ENCODE data around the gene GSTA2. TPM values are rescaled to one million over a fixed set of nuclear protein-coding genes. Genes with fewer than 3 reads are reported as not detected.
A peak's percentile ranks its signal among the peaks of the same experiment; 100 is the strongest.

GSTA2 gene
- total and polyA plus RNA-seq, 2 of the 13 experiments (the other 11 are each of a cell fraction or from before 2014, with no cell fraction given), result 0.75 to 13.7 TPM

- TF ChIP-seq ZNF570 (CRISPR knock-in tag; IDR thresholded peaks at IDR 0.05; ENCODE audit: borderline replicate concordance) (peak; percentile 32; the same call in 1 of the 2 replicates), ZNF441 (CRISPR knock-in tag; IDR thresholded peaks at IDR 0.05; ENCODE audit: borderline replicate concordance) (no peak), NFYB (CRISPR knock-in tag; IDR thresholded peaks at IDR 0.05) (no peak), ZHX1 (CRISPR knock-in tag; IDR thresholded peaks at IDR 0.05; ENCODE audit: low read depth) (peak; percentile 72; the same call in 1 of the 2 replicates), TCF12 (IDR thresholded peaks at IDR 0.05) (no peak), TCF12 (CRISPR knock-in tag; IDR thresholded peaks at IDR 0.05) (0 out of 2 replicates have a peak, but pooled peaks have one; percentile 14), NR3C1 (CRISPR knock-in tag; IDR thresholded peaks at IDR 0.05) (no peak), ZNF383 (CRISPR knock-in tag; IDR thresholded peaks at IDR 0.05; ENCODE audit: borderline replicate concordance) (no peak), ZBTB21 (CRISPR knock-in tag; IDR thresholded peaks at IDR 0.05) (no peak), ZSCAN9 (CRISPR knock-in tag; IDR thresholded peaks at IDR 0.05; ENCODE audit: borderline replicate concordance) (no peak; the same call in 1 of the 2 replicates), RERE (CRISPR knock-in tag; IDR thresholded peaks at IDR 0.05; ENCODE audit: low read depth) (no peak), ZNF766 (CRISPR knock-in tag; IDR thresholded peaks at IDR 0.05; ENCODE audit: borderline replicate concordance) (no peak), CBFB (CRISPR knock-in tag; IDR thresholded peaks at IDR 0.05) (no peak), HOXA3 (CRISPR knock-in tag; IDR thresholded peaks at IDR 0.05) (peak; percentile 63), SALL2 (CRISPR knock-in tag; IDR thresholded peaks at IDR 0.05) (no peak; the same call in 1 of the 2 replicates), ZNF556 (CRISPR knock-in tag; IDR thresholded peaks at IDR 0.05; ENCODE audit: borderline replicate concordance) (peak; percentile 76; the same call in 1 of the 2 replicates), IRF2 (CRISPR knock-in tag; IDR thresholded peaks at IDR 0.05) (peak; percentile 78; the same call in 1 of the 2 replicates), PBX2 (CRISPR knock-in tag; IDR thresholded peaks at IDR 0.05) (no peak)
- TF ChIP-seq, protein P1, sequence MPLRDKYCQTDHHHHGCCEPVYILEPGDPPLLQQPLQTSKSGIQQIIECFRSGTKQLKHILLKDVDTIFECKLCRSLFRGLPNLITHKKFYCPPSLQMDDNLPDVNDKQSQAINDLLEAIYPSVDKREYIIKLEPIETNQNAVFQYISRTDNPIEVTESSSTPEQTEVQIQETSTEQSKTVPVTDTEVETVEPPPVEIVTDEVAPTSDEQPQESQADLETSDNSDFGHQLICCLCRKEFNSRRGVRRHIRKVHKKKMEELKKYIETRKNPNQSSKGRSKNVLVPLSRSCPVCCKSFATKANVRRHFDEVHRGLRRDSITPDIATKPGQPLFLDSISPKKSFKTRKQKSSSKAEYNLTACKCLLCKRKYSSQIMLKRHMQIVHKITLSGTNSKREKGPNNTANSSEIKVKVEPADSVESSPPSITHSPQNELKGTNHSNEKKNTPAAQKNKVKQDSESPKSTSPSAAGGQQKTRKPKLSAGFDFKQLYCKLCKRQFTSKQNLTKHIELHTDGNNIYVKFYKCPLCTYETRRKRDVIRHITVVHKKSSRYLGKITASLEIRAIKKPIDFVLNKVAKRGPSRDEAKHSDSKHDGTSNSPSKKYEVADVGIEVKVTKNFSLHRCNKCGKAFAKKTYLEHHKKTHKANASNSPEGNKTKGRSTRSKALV (CRISPR knock-in tag; IDR thresholded peaks at IDR 0.05), result peak; percentile 78
These were observed 38.7 kb downstream of the GSTA2 start (continued) for GRCh38 chr6:52724406-52725121.
